Coronary artery (tissue), 2 donors: ENCODE results near the gene IRF2BP1.
"Not testable (repeated sequence)": the region's sequence is repeated elsewhere in the genome, so short reads cannot be mapped to it uniquely, and the experiment has no call there.

ENCODE experiments used
- DNase-seq: peaks from one replicate; pipeline ENCODE4 v3.0.0-alpha.2; 2017; ENCODE audit warnings: low spot score
- H3K27ac ChIP-seq, 2 donors: fragments of 200-600 bp; sonication (generic); one replicate each; pipeline ENCODE4 v1.5.1; 2016 to 2019
- H3K4me3 ChIP-seq: fragments of 200-600 bp; sonication (generic); 2 replicates; pipeline ENCODE4 v1.5.1; 2016; ENCODE audit warnings: mild to moderate bottlenecking, moderate library complexity
- TF ChIP-seq, protein P1 (sequence below): fragments of 200-600 bp; sonication (generic); IDR thresholded peaks from one replicate; pipeline ENCODE4 v1.5.1; 2019; ENCODE audit warnings: antibody characterized with exemption

Gene IRF2BP1

GRCh38 chr19:45872095-45872919 is 13.6 kb downstream of the IRF2BP1 start:
- DNase-seq, result no peak
- Histone ChIP-seq H3K27ac (no peak overlapping the region), H3K4me3 (no peak overlapping the region)
- TF ChIP-seq, protein P1, sequence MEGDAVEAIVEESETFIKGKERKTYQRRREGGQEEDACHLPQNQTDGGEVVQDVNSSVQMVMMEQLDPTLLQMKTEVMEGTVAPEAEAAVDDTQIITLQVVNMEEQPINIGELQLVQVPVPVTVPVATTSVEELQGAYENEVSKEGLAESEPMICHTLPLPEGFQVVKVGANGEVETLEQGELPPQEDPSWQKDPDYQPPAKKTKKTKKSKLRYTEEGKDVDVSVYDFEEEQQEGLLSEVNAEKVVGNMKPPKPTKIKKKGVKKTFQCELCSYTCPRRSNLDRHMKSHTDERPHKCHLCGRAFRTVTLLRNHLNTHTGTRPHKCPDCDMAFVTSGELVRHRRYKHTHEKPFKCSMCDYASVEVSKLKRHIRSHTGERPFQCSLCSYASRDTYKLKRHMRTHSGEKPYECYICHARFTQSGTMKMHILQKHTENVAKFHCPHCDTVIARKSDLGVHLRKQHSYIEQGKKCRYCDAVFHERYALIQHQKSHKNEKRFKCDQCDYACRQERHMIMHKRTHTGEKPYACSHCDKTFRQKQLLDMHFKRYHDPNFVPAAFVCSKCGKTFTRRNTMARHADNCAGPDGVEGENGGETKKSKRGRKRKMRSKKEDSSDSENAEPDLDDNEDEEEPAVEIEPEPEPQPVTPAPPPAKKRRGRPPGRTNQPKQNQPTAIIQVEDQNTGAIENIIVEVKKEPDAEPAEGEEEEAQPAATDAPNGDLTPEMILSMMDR, result no peak

DNA sequence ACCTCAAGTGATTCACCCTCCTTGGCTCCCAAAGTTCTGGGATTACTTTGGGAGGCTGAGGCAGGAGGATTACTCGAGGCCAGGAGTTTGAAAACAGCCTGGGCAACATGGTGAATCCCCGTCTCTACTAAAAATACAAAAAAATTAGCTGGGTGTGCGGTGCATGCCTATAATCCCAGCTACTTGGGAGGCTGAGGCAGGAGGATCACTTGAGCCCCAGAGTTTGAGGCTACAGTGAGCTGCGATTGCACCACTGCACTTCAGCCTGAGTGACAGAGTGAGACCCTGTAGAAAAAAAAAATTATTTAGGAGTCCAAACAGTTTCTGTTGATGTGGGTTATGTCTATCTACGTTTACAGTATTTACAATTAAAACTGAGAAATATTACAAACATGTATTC is 15.1 kb downstream of the IRF2BP1 start:
- Histone ChIP-seq H3K4me3 (no peak overlapping the region), H3K27ac (no peak overlapping the region)
- no peak for DNase-seq
- TF ChIP-seq, protein P1, result no peak

- H3K4me3 ChIP-seq, H3K27ac ChIP-seq: not testable (repeated sequence)
These were observed 18.7 kb downstream of the IRF2BP1 start for GRCh38 chr19:45867241-45867640.

GRCh38 chr19:45866400-45867176 is 19.4 kb downstream of the IRF2BP1 start:
- DNase-seq, result no peak
- Histone ChIP-seq H3K4me3 (no peak overlapping the region), H3K27ac (no peak overlapping the region)
- TF ChIP-seq, protein P1, result no peak

More at GRCh38 chr19:45867241-45867640, 18.7 kb downstream of the IRF2BP1 start:
- DNase-seq, result not testable (repeated sequence)

GRCh38 chr19:45865269-45865948 is 20.5 kb downstream of the IRF2BP1 start:
- H3K4me3 ChIP-seq, result no peak overlapping the region
- H3K27ac ChIP-seq, result no peak overlapping the region
- TF ChIP-seq, protein P1, result no peak
- no peak for DNase-seq

- H3K4me3 ChIP-seq, result peak overlapping the region; percentile 92
- TF ChIP-seq, protein P1, result no peak
- no peak overlapping the region for H3K27ac ChIP-seq
- DNase-seq, result no peak
These were observed 21.3 kb downstream of the IRF2BP1 start for GRCh38 chr19:45864629-45865082.
